HepG2 (cell line): ENCODE data around the gene GFRA1.

Source experiments
- MXD3 ChIP-seq: IDR thresholded peaks from 2 replicates; pipeline ENCODE4 v1.6.1; 2016; ENCODE audit warnings: mild to moderate bottlenecking, missing biosample characterization, missing genetic modification reagents
- POLR2AphosphoS5 ChIP-seq: IDR thresholded peaks from 2 replicates; pipeline ENCODE4 v1.6.1; 2012; ENCODE audit warnings: low read depth, low read length
- RFX5 ChIP-seq: IDR thresholded peaks from 2 replicates; pipeline ENCODE4 v1.6.1; 2011; ENCODE audit warnings: low read depth, low read length, improper control_type of control experiment
- TARDBP ChIP-seq: sonication (generic); formaldehyde crosslinking; IDR thresholded peaks from 2 replicates; pipeline ENCODE4 v1.8.0; 2022; ENCODE audit warnings: mild to moderate bottlenecking, missing genetic modification reagents
- ZNF629 ChIP-seq: sonication (generic); formaldehyde crosslinking; conservative IDR thresholded peaks from 2 replicates; pipeline ENCODE4 v1.5.0; 2020; ENCODE audit warnings: missing genetic modification reagents
- ZNF737 ChIP-seq: sonication (generic); formaldehyde crosslinking; IDR thresholded peaks from 2 replicates; pipeline ENCODE4 v1.5.0; 2020; ENCODE audit warnings: missing genetic modification reagents, mild to moderate bottlenecking, borderline replicate concordance

DNA sequence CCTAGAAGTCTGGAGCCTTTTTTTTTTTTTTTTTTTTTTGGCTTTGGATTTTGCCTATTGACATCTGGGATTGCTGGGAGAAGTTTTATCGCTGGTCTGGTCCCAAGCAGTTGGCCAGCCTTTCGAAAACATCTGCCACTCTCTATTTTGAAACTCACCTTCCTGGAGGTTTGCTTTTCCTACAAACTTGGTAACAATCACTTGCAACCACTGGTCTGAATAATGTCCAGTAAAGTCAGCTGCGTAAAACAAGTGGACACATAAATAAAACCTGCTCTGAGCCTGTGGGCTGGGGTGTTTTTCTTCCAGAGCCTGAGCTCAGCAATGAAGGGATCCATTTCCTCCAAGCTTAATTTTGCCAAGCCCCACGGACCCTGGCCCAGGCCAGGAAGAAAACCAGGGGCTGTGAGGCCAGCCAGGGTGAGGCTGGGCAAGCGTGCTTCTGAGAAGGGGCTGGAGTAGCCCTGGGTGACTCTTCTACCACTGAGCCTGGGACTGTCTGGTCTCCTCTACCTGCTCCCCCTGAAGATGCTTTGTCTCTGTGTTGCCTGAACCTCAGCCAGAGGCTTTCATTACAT lies 202.2 kb downstream of the GFRA1 start:
- TF ChIP-seq RFX5: no peak
- no peak for TF ChIP-seq ZNF737 (CRISPR knock-in tag)
- no peak for TF ChIP-seq TARDBP (CRISPR knock-in tag)
- TF ChIP-seq MXD3 (CRISPR knock-in tag): no peak
- TF ChIP-seq POLR2AphosphoS5: no peak
- no peak for TF ChIP-seq ZNF629
